ENCODE results near the gene ZNF385B. TPM values are rescaled to one million over a fixed set of nuclear protein-coding genes. Genes with fewer than 3 reads are reported as not detected.

Gene ZNF385B
- total and polyA plus RNA-seq, 10 of the 15 experiments (the other 5 are each of a cell fraction or from before 2014, with no cell fraction given): not detected

GRCh38 chr2:179449010-179449409 lies 412.4 kb downstream of the ZNF385B start:
- CTCF ChIA-PET: no interaction called here
- 10% methylated on average over 4 of the region's 4 CpGs for WGBS (ENCODE audit: insufficient coverage, insufficient replicate concordance, low lambda C conversion rate, missing lambda C conversion rate)
- H3K9me3 ChIP-seq (replicated peaks; ENCODE audit: control insufficient read depth, insufficient read depth, low read length): no peaks in the 10 kb centered on the region
- H3K27me3 ChIP-seq (replicated peaks in 1 of 2; ENCODE audit: control insufficient read depth in 2 of 2, insufficient read depth in 2 of 2, low read length in 1 of 2): peaks cover 0 to 2% of the 10 kb centered on the region in 2 experiments; a peak in 2 of 4 replicates
- H4K20me1 ChIP-seq (ENCODE audit: control insufficient read depth, insufficient read depth): no peaks in the 10 kb centered on the region
- no peak overlapping the region for H2AFZ ChIP-seq (ENCODE audit: control insufficient read depth, low read depth, low read length)
- no peak for DNase-seq (ENCODE audit: low read depth, low spot score)
- no peak for FAIRE-seq
- no peaks in the 10 kb centered on the region for H3K36me3 ChIP-seq (ENCODE audit: control insufficient read depth in 2 of 2, insufficient read depth in 2 of 2, low read length in 1 of 2)
- TF ChIP-seq ATF2 (IDR thresholded peaks at IDR 0.05; ENCODE audit: low read length) (0 out of 2 replicates have a peak, but pooled peaks have one; percentile 39), PKNOX1 (IDR thresholded peaks at IDR 0.05) (no peak), GABPA (IDR thresholded peaks at IDR 0.05; ENCODE audit: low read depth) (0 out of 2 replicates have a peak, but pooled peaks have one; percentile 23), NFIC (IDR thresholded peaks at IDR 0.05; ENCODE audit: low read depth, low read length) (peak; percentile 60; the same call in 1 of the 2 replicates), JUNB (IDR thresholded peaks at IDR 0.05) (peak; percentile 69), BACH1 (IDR thresholded peaks at IDR 0.05; ENCODE audit: borderline replicate concordance) (no peak), ETV6 (conservative IDR thresholded peaks at IDR 0.05 in 1 of 2, IDR thresholded peaks at IDR 0.05 in 1 of 2; ENCODE audit: borderline replicate concordance in 1 of 2, low read depth in 1 of 2) (peak in 1 of 2 experiments; percentile 74; a peak in 1 of 4 replicates), RELB (IDR thresholded peaks at IDR 0.05; ENCODE audit: low read depth) (no peak), SP1 (IDR thresholded peaks at IDR 0.05; ENCODE audit: low read depth, low read length) (no peak), YY1 (IDR thresholded peaks at IDR 0.05; ENCODE audit: low read depth, low read length) (no peak)
- in situ Hi-C loops (cut with MboI) (loop anchor here (10.0 kb wide), 1 partner anchor 684 kb away; no protein-coding TSS in a partner anchor), intact Hi-C loops (cut with micrococcal nuclease; ENCODE audit: unreplicated experiment) (no loop called here)
- SMC1A ChIA-PET (ENCODE audit: uncharacterized antibody, unreplicated experiment): no interaction called here
- POLR2A ChIA-PET: no interaction called here
- H3K27ac ChIP-seq (ENCODE audit: control insufficient read depth, insufficient read depth): no peak overlapping the region
- peak; percentile 68 for ATAC-seq
- H3K79me2 ChIP-seq (ENCODE audit: control insufficient read depth, insufficient read depth, low read length): no peaks in the 10 kb centered on the region
- H3K4me1 ChIP-seq (ENCODE audit: control insufficient read depth, insufficient read depth, low read length): no peaks in the 10 kb centered on the region
- H3K4me3 ChIP-seq: no peak overlapping the region
- no peak overlapping the region for H3K9ac ChIP-seq (ENCODE audit: control insufficient read depth, insufficient read depth, low read length)
- BruUV-seq (replicated peaks): no TSS peak
- no peak overlapping the region for H3K4me2 ChIP-seq (ENCODE audit: control insufficient read depth, insufficient read depth)
- RAD21 ChIA-PET (ENCODE audit: unreplicated experiment): no interaction called here
